Lung (tissue), 12 donors: ENCODE results near the gene PDZD2. TPM values are rescaled to one million over a fixed set of nuclear protein-coding genes. Genes with fewer than 3 reads are reported as not detected.

Experiments used
- ATAC-seq: fragments of 200-7000 bp; cut with Tn5 transposase; one replicate; pipeline ENCODE4 v1.9.1; 2020; ENCODE audit warnings: moderate number of reproducible peaks; ENCODE audit not compliant: insufficient read depth, low FRiP score
- DNase-seq, 3 donors: peaks; one replicate each; pipeline ENCODE4 v3.0.0-alpha.2; 2013 to 2017
- H3K27ac ChIP-seq, 2 donors: one replicate each; pipeline ENCODE4 v1.5.1; 2013; ENCODE audit warnings: mild to moderate bottlenecking in 2 of 2, moderate library complexity in 2 of 2, control low read depth in 1 of 2, inconsistent platforms in 1 of 2, low read depth in 1 of 2, low read length in 1 of 2
- H3K27me3 ChIP-seq, 3 donors: one replicate each; pipeline ENCODE4 v1.5.1; 2013; ENCODE audit warnings: low read length in 2 of 3; ENCODE audit not compliant: control insufficient read depth in 3 of 3, insufficient read depth in 3 of 3
- H3K36me3 ChIP-seq, 4 donors: one replicate each; pipeline ENCODE4 v1.5.1; 2013; ENCODE audit warnings: low read length in 4 of 4, mild to moderate bottlenecking in 1 of 4, moderate library complexity in 1 of 4; ENCODE audit not compliant: control insufficient read depth in 4 of 4, insufficient read depth in 4 of 4
- H3K4me1 ChIP-seq, 5 donors: one replicate each; pipeline ENCODE4 v1.5.1; 2013; ENCODE audit warnings: low read length in 5 of 5, mild to moderate bottlenecking in 2 of 5, moderate library complexity in 1 of 5; ENCODE audit not compliant: control insufficient read depth in 5 of 5, insufficient read depth in 5 of 5
- H3K4me3 ChIP-seq: one replicate; pipeline ENCODE4 v1.5.1; 2013; ENCODE audit warnings: mild to moderate bottlenecking, control low read depth, moderate library complexity
- H3K9ac ChIP-seq, 2 donors: one replicate each; pipeline ENCODE4 v1.5.1; 2013; ENCODE audit warnings: low read length in 2 of 2, control low read depth in 1 of 2; ENCODE audit not compliant: insufficient read depth in 1 of 2
- H3K9me3 ChIP-seq, 4 donors: one replicate each; pipeline ENCODE4 v1.5.1; 2013; ENCODE audit warnings: low read length in 3 of 4, mild to moderate bottlenecking in 1 of 4, moderate library complexity in 1 of 4; ENCODE audit not compliant: control insufficient read depth in 4 of 4, insufficient read depth in 3 of 4
- WGBS, 2 donors: extraction: QIAGEN DNeasy Blood & Tissue Kit; methylation state at CpG; one replicate each; pipeline ENCODE4 v1.1.7; 2013; 5-methylcytosine and 5-hydroxymethylcytosine counted together
- polyA plus RNA-seq, 2 donors: library from polyadenylated mRNA; stranded (reverse); fragments of 200-250 nt; gene quantifications; one replicate each; pipeline ENCODE4 v1.2.1, GENCODE V29; 2013
- total RNA-seq, 2 donors: library from RNA; depleted of rRNA in 1 of 2; stranded (reverse); fragments of >200 nt in 1 of 2; gene quantifications; one replicate each; pipeline ENCODE4 v1.2.1, GENCODE V29; 2014 to 2021
- TF ChIP-seq, protein P1 (sequence below): IDR thresholded peaks from 2 replicates; pipeline ENCODE4 v1.5.1; 2012; ENCODE audit warnings: mild to moderate bottlenecking; ENCODE audit errors: control extremely low read depth, extremely low read depth
- donor health status: control.
- donor health status: control.
- donor health status: Bipolar disorder and iron deficiency.
- donor health status: healthy.
- donor health status: DM: yes; HTN: yes; CAD: no.

Gene PDZD2
- total and polyA plus RNA-seq, 4 donors, result 9.2 to 56.3 (median 24.8) TPM

DNA sequence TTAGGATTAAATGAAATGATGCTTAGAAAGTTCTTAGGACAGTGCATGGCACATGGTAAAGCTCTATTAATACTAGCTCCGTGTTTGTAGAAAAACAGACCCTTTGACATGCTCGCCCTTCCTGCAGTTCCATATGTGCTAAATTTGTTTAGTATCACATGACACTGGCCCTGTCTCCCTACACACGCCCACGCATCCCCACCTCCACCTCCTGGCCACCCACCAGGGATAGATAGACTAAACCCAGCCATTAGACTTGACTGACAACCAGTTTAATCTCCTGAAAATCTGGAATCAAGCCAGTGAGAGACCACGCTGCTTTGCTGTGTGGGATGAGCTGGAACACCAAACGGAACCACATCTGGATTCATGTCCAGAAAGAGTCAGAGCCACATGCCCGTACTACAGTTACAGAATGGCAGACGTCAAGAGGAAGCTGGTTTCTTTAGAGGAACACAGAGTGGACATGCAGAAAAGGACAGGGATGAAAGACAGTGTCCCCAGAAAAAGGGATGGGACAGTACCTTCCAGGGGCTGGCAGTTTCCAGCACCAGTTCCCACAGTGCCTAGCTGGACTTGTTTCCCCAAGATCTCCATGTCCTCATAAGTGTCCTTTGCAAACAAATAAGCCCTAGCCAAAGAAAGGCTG is 186.1 kb downstream of the PDZD2 start:
- DNase-seq (no peak), ATAC-seq (no peak)
- peaks cover 0 to 8% (median 0%) of the 10 kb centered on the region in 5 donors for H3K4me1 ChIP-seq
- H3K9me3 ChIP-seq, result peaks cover 0 to 2% (median 0%) of the 10 kb centered on the region in 4 donors
- H3K27ac ChIP-seq, result no peak overlapping the region
- TF ChIP-seq, protein P1, sequence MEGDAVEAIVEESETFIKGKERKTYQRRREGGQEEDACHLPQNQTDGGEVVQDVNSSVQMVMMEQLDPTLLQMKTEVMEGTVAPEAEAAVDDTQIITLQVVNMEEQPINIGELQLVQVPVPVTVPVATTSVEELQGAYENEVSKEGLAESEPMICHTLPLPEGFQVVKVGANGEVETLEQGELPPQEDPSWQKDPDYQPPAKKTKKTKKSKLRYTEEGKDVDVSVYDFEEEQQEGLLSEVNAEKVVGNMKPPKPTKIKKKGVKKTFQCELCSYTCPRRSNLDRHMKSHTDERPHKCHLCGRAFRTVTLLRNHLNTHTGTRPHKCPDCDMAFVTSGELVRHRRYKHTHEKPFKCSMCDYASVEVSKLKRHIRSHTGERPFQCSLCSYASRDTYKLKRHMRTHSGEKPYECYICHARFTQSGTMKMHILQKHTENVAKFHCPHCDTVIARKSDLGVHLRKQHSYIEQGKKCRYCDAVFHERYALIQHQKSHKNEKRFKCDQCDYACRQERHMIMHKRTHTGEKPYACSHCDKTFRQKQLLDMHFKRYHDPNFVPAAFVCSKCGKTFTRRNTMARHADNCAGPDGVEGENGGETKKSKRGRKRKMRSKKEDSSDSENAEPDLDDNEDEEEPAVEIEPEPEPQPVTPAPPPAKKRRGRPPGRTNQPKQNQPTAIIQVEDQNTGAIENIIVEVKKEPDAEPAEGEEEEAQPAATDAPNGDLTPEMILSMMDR, result no peak
- 51 to 63% methylated on average over 8 of the region's 8 CpGs for WGBS, 2 donors
- no peaks in the 10 kb centered on the region for H3K36me3 ChIP-seq
- H3K4me3 ChIP-seq, result no peak overlapping the region
- no peaks in the 10 kb centered on the region for H3K27me3 ChIP-seq
- H3K9ac ChIP-seq, result no peak overlapping the region

DNA sequence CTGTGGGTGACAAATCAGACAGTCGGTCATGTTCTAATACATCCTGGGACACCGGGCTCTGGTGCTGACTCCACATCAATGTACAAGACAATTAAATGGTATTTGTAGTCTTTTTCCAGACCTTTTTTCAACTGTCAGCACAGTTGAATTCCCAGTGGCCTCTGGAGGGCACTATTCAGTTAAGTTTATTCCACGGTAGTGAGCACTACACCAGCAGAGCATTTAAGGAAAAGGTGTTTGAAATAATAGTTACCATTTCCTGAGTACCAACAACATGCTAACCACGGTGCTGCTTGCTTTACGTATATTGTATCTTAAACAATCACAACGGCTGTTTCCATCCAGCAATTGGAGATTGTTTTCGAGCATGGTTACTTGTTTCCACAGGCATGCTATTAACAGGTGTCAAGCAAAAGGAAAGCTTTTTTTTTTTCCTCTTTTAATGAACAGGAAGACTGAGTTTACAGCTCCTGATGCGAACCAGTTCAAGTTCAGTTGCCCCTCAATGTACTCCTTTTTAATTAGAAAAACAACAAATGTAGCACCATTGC is 186.7 kb downstream of the PDZD2 start:
- TF ChIP-seq, protein P1, result peak; percentile 73
- H3K4me1 ChIP-seq, result peaks cover 0 to 8% (median 0%) of the 10 kb centered on the region in 5 donors
- no peaks in the 10 kb centered on the region for H3K27me3 ChIP-seq
- peak; percentile 64 to 81 (median 76) for DNase-seq
- peak; percentile 62 for ATAC-seq
- no peak overlapping the region for H3K9ac ChIP-seq
- no peak overlapping the region for H3K4me3 ChIP-seq
- WGBS, 2 donors, result 10% methylated on average over 8 of the region's 8 CpGs
- peaks cover 0 to 2% (median 0%) of the 10 kb centered on the region in 4 donors for H3K9me3 ChIP-seq
- no peak overlapping the region for H3K27ac ChIP-seq
- no peaks in the 10 kb centered on the region for H3K36me3 ChIP-seq

DNA sequence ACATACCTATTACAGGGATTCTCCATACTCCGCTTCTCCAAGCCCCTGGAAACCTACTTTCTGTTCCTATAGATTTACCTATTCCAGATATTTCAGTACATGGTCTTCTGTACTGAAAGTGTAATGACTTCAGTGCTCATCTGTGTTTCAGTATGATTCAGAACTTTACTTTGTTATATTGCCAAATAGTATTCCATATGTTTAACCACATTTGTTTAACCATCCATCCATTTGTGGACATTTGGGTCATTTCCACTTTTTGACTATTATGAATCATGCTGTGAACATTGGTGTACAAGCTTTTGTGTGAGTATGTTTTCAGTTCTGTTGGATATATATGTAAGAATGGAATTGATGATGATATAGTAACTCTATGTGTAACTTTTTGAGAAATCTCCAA is 188.9 kb downstream of the PDZD2 start:
- Histone ChIP-seq H3K9me3 (peaks cover 0 to 2% (median 0%) of the 10 kb centered on the region in 4 donors), H3K4me3 (no peak overlapping the region), H3K27me3 (no peaks in the 10 kb centered on the region), H3K27ac (no peak overlapping the region), H3K4me1 (peaks cover 0 to 8% (median 0%) of the 10 kb centered on the region in 5 donors), H3K36me3 (no peaks in the 10 kb centered on the region), H3K9ac (no peak overlapping the region)
- ATAC-seq (no peak), DNase-seq (no peak)
- WGBS, 2 donors, result 100% methylated on average over 1 of the region's 1 CpG
- TF ChIP-seq, protein P1, result no peak

- WGBS, 2 donors, result 71 to 84% methylated on average over 4 of the region's 4 CpGs
- no peak overlapping the region for H3K27ac ChIP-seq
- peaks cover 0 to 2% (median 0%) of the 10 kb centered on the region in 4 donors for H3K9me3 ChIP-seq
- TF ChIP-seq, protein P1, result no peak
- H3K36me3 ChIP-seq, result no peaks in the 10 kb centered on the region
- H3K4me3 ChIP-seq, result no peak overlapping the region
- no peaks in the 10 kb centered on the region for H3K4me1 ChIP-seq
- no peak overlapping the region for H3K9ac ChIP-seq
- no peaks in the 10 kb centered on the region for H3K27me3 ChIP-seq
- no peak for DNase-seq
- no peak for ATAC-seq
These were observed 194.0 kb downstream of the PDZD2 start for GRCh38 chr5:31832966-31833365.
